ENCODE results near the gene DCUN1D4. TPM values are rescaled to one million over a fixed set of nuclear protein-coding genes. Genes with fewer than 3 reads are reported as not detected.

Gene DCUN1D4
- total RNA-seq, 1 donor from 2014 or later: 28.7 TPM

DNA sequence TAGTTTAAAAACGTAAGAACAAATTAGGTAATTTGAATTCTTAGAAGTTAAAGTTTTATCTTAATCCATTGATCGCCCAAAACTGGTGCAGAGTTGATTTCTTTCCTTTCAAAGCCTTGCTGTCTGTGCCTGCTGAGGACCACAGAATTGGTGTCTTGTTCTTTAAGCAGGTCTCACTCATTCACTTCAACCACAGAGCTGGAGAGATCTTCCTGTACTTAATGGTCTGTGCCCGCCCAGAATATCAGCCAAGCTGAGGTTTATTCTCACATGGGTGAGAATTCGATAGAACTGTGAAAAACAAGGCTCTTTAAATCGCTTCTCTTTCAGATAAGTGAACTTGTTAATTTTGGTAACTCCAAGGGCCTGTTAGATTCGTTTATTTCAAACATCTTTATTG is 31.6 kb downstream of the DCUN1D4 start:
- no peaks in the 10 kb centered on the region for H3K27me3 ChIP-seq (ENCODE audit: control insufficient read depth, insufficient read depth, low read length)
- no peak for DNase-seq (ENCODE audit: low read depth)
- FAIRE-seq: no peak
- H3K4me3 ChIP-seq (ENCODE audit: low read depth, low read length): no peak overlapping the region
- H3K36me3 ChIP-seq (ENCODE audit: control insufficient read depth, insufficient read depth, low read length): peaks cover 14% of the 10 kb centered on the region
- TF ChIP-seq, protein P1, sequence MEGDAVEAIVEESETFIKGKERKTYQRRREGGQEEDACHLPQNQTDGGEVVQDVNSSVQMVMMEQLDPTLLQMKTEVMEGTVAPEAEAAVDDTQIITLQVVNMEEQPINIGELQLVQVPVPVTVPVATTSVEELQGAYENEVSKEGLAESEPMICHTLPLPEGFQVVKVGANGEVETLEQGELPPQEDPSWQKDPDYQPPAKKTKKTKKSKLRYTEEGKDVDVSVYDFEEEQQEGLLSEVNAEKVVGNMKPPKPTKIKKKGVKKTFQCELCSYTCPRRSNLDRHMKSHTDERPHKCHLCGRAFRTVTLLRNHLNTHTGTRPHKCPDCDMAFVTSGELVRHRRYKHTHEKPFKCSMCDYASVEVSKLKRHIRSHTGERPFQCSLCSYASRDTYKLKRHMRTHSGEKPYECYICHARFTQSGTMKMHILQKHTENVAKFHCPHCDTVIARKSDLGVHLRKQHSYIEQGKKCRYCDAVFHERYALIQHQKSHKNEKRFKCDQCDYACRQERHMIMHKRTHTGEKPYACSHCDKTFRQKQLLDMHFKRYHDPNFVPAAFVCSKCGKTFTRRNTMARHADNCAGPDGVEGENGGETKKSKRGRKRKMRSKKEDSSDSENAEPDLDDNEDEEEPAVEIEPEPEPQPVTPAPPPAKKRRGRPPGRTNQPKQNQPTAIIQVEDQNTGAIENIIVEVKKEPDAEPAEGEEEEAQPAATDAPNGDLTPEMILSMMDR (IDR thresholded peaks at IDR 0.05; ENCODE audit: insufficient read depth, low read length, severe bottlenecking): no peak

DNA sequence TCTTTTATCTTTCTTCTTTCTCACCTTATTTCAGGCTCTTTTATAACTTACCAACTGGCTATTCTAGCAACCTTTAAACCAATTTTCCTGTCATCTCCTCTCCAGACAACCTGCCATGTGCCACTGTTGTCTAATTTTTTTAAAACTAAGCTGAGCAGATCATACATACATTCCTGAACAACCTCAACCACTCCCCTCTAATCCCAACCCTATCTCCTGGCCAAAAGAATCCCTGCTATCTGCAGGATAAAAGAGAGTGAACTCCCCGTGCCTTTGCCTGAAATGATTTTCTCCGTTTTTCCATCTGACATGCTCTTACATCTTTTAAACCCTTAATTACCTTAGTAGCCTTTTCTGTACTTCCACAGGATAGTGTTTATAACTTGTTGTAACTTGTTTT is 35.5 kb downstream of the DCUN1D4 start:
- peaks cover 9% of the 10 kb centered on the region for H3K36me3 ChIP-seq (ENCODE audit: control insufficient read depth, insufficient read depth, low read length)
- DNase-seq (ENCODE audit: low read depth) (no peak), FAIRE-seq (no peak)
- no peaks in the 10 kb centered on the region for H3K27me3 ChIP-seq (ENCODE audit: control insufficient read depth, insufficient read depth, low read length)
- H3K4me3 ChIP-seq (ENCODE audit: low read depth, low read length): no peak overlapping the region
- TF ChIP-seq, protein P1 (IDR thresholded peaks at IDR 0.05; ENCODE audit: insufficient read depth, low read length, severe bottlenecking): no peak

DNA sequence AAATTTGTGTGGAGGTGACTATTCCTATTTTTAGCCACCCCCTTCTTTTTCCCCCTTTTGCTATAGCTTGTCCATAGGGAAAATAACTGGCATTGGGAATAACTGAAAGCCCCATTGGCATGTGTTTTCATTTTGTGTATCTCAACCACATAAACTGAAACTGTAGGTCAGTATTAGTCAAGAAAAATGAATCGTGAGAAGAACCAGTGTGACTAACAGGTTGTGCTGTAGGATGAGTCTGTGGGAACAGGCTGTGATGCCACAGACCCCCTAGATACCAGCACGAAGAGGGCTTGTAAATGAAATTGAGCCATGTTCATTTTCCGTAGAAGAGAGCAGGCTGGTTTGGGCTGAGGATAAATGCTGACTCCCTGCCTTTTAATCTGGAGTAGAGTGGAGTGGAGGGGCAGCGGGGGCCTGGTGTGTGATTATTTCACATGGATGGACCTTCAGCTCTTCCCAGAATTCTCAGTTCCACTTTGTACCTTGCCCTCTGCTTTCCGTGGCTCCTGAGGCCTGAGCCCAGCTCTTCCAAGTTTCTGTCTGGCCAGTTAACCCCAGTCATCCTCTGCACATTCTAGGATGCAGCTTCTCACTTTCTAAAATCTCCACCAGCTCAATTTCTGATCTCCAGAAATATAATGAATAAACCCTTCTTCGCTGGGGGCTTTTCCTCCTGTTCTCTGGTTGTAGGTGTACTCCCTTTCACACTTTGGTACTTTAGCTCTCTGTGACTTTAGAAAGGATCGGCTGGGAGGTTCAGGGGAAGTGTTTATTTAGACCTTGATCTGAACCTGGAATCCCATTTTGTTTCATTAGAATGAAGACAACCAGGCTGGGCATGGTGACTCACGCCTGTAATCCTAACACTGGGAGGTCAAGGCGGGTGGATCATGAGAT is 37.3 kb downstream of the DCUN1D4 start:
- Histone ChIP-seq H3K36me3 (ENCODE audit: control insufficient read depth, insufficient read depth, low read length) (peaks cover 6% of the 10 kb centered on the region), H3K27me3 (ENCODE audit: control insufficient read depth, insufficient read depth, low read length) (no peaks in the 10 kb centered on the region), H3K4me3 (ENCODE audit: low read depth, low read length) (no peak overlapping the region)
- no peak for FAIRE-seq
- TF ChIP-seq, protein P1 (IDR thresholded peaks at IDR 0.05; ENCODE audit: insufficient read depth, low read length, severe bottlenecking): no peak
- no peak for DNase-seq (ENCODE audit: low read depth)

DNA sequence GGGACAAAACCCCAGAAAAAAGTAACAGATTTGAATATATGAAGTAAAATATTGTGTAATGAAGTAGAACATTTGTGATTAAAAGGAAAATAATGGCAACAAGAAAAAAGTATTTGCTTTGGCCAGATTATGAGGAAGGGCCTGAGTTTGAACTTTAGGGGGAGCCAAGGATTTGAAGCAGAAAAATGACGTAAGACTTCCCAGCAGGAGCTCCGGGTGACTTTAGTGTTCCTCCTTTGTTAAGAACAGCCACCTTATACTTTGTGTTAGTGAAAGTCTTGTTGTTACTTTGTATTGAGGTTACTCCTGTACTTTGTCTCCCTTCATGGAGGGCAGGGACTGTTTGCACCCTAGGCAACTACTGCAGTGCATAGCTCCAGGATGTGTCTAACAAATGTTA is 41.1 kb downstream of the DCUN1D4 start:
- Histone ChIP-seq H3K27me3 (ENCODE audit: control insufficient read depth, insufficient read depth, low read length) (no peaks in the 10 kb centered on the region), H3K4me3 (ENCODE audit: low read depth, low read length) (no peak overlapping the region), H3K36me3 (ENCODE audit: control insufficient read depth, insufficient read depth, low read length) (peaks cover 9% of the 10 kb centered on the region)
- DNase-seq (ENCODE audit: low read depth) (no peak), FAIRE-seq (no peak)
- TF ChIP-seq, protein P1 (IDR thresholded peaks at IDR 0.05; ENCODE audit: insufficient read depth, low read length, severe bottlenecking): no peak

DNA sequence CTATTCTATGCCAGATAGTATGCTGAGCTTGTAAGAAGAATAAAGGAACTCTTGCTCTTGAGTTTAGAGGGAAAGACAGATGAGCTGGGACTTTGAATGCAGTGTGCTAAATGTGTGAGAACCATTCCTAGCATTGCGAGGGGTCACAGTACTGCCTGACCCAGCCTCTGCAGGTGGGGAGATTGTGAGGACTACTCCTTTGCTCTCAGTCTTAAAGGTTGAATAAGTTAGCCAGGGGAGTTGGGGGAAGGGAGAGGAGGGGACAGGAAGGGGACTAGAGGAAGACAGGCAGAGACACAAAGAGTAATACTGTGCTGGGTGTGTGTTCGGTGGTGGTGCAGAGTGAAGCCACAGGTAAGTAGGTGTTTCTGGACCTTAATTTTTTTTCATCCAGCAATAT is 41.7 kb downstream of the DCUN1D4 start:
- DNase-seq (ENCODE audit: low read depth) (no peak), FAIRE-seq (no peak)
- Histone ChIP-seq H3K36me3 (ENCODE audit: control insufficient read depth, insufficient read depth, low read length) (peaks cover 9% of the 10 kb centered on the region), H3K4me3 (ENCODE audit: low read depth, low read length) (no peak overlapping the region), H3K27me3 (ENCODE audit: control insufficient read depth, insufficient read depth, low read length) (no peaks in the 10 kb centered on the region)
- TF ChIP-seq, protein P1 (IDR thresholded peaks at IDR 0.05; ENCODE audit: insufficient read depth, low read length, severe bottlenecking): no peak

Data from bronchial epithelial cell (primary cell).